Parathyroid adenoma (tissue), 2 donors: Measurements from ENCODE around the gene GSX2.

ENCODE experiments used
- H2AFZ ChIP-seq: fragments of 300-600 bp; sonication (generic); one replicate; pipeline ENCODE4 v1.7.0; 2017; ENCODE audit warnings: antibody characterized with exemption, mild to moderate bottlenecking
- H3K27ac ChIP-seq: fragments of 300-600 bp; sonication (generic); one replicate; pipeline ENCODE4 v1.7.0; 2017
- H3K27me3 ChIP-seq: fragments of 300-600 bp; sonication (generic); one replicate; pipeline ENCODE4 v1.7.0; 2017; ENCODE audit warnings: low read length; ENCODE audit not compliant: control insufficient read depth, insufficient read depth
- H3K36me3 ChIP-seq: fragments of 300-600 bp; sonication (generic); one replicate; pipeline ENCODE4 v1.7.0; 2017; ENCODE audit warnings: low read length; ENCODE audit not compliant: control insufficient read depth, insufficient read depth
- H3K4me1 ChIP-seq: fragments of 300-600 bp; sonication (generic); one replicate; pipeline ENCODE4 v1.7.0; 2017; ENCODE audit warnings: control low read depth
- H3K4me2 ChIP-seq: fragments of 300-600 bp; sonication (generic); one replicate; pipeline ENCODE4 v1.7.0; 2017; ENCODE audit warnings: low read length
- H3K4me3 ChIP-seq: fragments of 300-600 bp; sonication (generic); one replicate; pipeline ENCODE4 v1.7.0; 2017; ENCODE audit warnings: low read depth, low read length
- H3K79me2 ChIP-seq: fragments of 300-600 bp; sonication (generic); one replicate; pipeline ENCODE4 v1.7.0; 2017; ENCODE audit warnings: control low read depth
- H3K9ac ChIP-seq: fragments of 300-600 bp; sonication (generic); one replicate; pipeline ENCODE4 v1.7.0; 2017; ENCODE audit warnings: mild to moderate bottlenecking
- H3K9me3 ChIP-seq: fragments of 300-600 bp; sonication (generic); one replicate; pipeline ENCODE4 v1.7.0; 2017; ENCODE audit warnings: low read length; ENCODE audit not compliant: control insufficient read depth
- TF ChIP-seq, protein P1 (sequence below): fragments of 300-600 bp; sonication (generic); IDR thresholded peaks from one replicate; pipeline ENCODE4 v1.7.0; 2017; ENCODE audit warnings: antibody characterized with exemption, mild to moderate bottlenecking
- donor health status: primary hyperparathyroidism.

GSX2 gene

DNA sequence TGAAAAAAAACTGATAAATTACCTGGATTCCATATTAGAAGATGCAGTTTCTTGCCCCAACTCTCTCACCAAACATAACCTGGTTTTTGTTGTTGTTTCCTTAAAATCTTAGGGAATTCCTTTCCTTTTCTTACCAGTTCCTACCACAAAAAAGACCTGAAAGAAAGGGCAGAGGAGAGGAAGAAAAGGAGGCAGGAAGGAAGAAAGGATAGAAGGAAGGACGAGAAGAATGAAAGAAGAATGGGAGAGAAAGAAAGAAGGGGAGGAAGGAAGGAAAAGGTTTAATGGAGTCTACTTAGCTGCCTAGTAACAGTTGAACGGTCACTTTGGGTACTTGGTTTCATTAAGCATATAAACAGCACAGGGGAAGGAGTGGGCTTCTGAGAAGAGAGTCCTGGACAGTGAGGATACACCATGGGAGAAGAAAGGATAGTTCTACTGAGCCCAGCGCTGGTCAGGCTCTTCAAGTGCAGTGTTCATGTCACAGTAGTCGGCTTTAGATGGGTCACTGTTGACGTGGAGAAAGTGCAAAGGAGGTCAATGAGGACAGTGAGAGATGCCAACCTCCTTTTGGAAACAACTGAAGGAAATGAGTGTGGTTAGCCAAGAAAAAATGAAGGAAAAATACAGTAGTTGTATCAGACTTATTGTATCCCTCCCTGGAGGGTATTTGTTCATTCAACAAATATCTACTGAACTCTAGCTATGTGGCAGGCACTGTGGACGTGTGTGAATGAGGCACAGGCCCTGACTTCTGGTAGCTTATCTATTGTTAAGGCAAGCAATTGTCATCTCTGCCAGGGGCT, 34.5 kb upstream of the GSX2 start:
- peak overlapping the region; percentile 78 for H3K27ac ChIP-seq
- H3K4me1 ChIP-seq = peaks cover 4% of the 10 kb centered on the region
- H3K4me2 ChIP-seq = peak overlapping the region; percentile 68
- peak overlapping the region; percentile 73 for H3K4me3 ChIP-seq
- H3K27me3 ChIP-seq = no peaks in the 10 kb centered on the region
- peak overlapping the region; percentile 89 for H2AFZ ChIP-seq
- TF ChIP-seq, protein P1, sequence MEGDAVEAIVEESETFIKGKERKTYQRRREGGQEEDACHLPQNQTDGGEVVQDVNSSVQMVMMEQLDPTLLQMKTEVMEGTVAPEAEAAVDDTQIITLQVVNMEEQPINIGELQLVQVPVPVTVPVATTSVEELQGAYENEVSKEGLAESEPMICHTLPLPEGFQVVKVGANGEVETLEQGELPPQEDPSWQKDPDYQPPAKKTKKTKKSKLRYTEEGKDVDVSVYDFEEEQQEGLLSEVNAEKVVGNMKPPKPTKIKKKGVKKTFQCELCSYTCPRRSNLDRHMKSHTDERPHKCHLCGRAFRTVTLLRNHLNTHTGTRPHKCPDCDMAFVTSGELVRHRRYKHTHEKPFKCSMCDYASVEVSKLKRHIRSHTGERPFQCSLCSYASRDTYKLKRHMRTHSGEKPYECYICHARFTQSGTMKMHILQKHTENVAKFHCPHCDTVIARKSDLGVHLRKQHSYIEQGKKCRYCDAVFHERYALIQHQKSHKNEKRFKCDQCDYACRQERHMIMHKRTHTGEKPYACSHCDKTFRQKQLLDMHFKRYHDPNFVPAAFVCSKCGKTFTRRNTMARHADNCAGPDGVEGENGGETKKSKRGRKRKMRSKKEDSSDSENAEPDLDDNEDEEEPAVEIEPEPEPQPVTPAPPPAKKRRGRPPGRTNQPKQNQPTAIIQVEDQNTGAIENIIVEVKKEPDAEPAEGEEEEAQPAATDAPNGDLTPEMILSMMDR = no peak
- no peaks in the 10 kb centered on the region for H3K9me3 ChIP-seq
- H3K9ac ChIP-seq = no peak overlapping the region
- H3K36me3 ChIP-seq = no peaks in the 10 kb centered on the region
- H3K79me2 ChIP-seq = peaks cover 13% of the 10 kb centered on the region

DNA sequence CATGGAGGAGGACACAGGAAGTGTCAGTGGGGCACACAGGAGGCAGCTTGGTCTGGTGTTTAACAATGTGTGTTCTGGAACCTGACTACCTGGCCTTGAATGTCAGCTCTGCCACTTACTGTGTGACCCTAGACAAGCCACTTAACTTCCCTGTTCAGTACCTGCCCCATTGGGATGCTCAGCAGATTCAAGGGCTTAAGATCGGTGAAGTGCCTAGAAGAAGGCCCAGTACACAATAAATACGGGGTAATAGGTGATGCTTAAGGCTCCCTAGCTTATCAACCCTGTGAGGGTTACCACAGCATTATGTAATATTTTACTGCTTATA, 33.9 kb upstream of the GSX2 start:
- no peaks in the 10 kb centered on the region for H3K9me3 ChIP-seq
- no peaks in the 10 kb centered on the region for H3K4me1 ChIP-seq
- H3K36me3 ChIP-seq = no peaks in the 10 kb centered on the region
- H3K4me2 ChIP-seq = no peak overlapping the region
- TF ChIP-seq, protein P1 = no peak
- H3K9ac ChIP-seq = no peak overlapping the region
- H3K79me2 ChIP-seq = peaks cover 13% of the 10 kb centered on the region
- H3K4me3 ChIP-seq = no peak overlapping the region
- no peak overlapping the region for H3K27ac ChIP-seq
- peak overlapping the region; percentile 89 for H2AFZ ChIP-seq
- H3K27me3 ChIP-seq = no peaks in the 10 kb centered on the region

DNA sequence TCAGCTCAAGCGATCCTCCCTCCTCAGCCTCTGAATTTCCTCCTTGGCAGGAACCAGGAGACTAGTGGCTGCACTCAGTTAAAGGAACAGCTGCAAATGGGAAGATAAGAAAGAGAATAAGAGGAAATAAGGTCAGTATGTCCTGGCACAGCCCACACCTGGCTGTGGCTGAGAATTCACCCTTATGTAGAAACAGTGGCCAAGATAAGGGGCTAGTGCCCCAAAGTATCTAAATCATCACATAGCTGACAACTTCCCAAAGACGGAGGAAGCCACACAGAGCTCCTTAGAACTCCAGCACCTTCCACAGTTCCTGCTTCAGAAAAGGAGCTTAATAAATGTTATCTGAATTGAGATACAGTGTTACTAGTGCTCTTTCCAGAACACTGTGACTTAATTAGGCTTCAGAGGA, 33.2 kb upstream of the GSX2 start:
- no peaks in the 10 kb centered on the region for H3K9me3 ChIP-seq
- H3K9ac ChIP-seq = no peak overlapping the region
- peak overlapping the region; percentile 57 for H3K27ac ChIP-seq
- H2AFZ ChIP-seq = no peak overlapping the region
- TF ChIP-seq, protein P1 = no peak
- H3K4me3 ChIP-seq = no peak overlapping the region
- peaks cover 13% of the 10 kb centered on the region for H3K79me2 ChIP-seq
- H3K4me1 ChIP-seq = no peaks in the 10 kb centered on the region
- no peak overlapping the region for H3K4me2 ChIP-seq
- H3K27me3 ChIP-seq = no peaks in the 10 kb centered on the region
- no peaks in the 10 kb centered on the region for H3K36me3 ChIP-seq

DNA sequence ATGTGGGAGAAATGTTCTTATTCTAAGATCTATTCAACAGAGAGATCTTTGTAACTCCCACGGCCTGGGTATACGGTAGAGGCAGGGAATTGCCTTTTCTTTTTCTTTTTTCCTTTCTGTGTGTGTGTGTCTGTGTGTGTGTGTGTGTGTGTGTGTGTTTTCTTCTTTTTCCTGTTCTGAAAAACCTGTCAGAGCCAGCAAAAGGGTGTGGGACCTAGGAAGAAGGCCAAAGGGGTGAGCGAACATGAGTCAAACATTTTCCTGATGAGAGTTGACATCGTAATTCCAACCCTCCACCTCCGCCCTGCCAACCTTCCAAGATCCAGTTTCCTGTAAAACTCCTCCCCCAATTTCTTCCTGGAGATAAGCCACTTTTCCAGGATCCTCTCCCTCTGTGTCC, 32.8 kb upstream of the GSX2 start:
- H3K9ac ChIP-seq = no peak overlapping the region
- H3K36me3 ChIP-seq = no peaks in the 10 kb centered on the region
- H3K79me2 ChIP-seq = peaks cover 13% of the 10 kb centered on the region
- H3K27ac ChIP-seq = peak overlapping the region; percentile 57
- no peak overlapping the region for H2AFZ ChIP-seq
- TF ChIP-seq, protein P1 = no peak
- H3K9me3 ChIP-seq = no peaks in the 10 kb centered on the region
- H3K4me3 ChIP-seq = no peak overlapping the region
- no peaks in the 10 kb centered on the region for H3K27me3 ChIP-seq
- no peaks in the 10 kb centered on the region for H3K4me1 ChIP-seq
- H3K4me2 ChIP-seq = no peak overlapping the region

DNA sequence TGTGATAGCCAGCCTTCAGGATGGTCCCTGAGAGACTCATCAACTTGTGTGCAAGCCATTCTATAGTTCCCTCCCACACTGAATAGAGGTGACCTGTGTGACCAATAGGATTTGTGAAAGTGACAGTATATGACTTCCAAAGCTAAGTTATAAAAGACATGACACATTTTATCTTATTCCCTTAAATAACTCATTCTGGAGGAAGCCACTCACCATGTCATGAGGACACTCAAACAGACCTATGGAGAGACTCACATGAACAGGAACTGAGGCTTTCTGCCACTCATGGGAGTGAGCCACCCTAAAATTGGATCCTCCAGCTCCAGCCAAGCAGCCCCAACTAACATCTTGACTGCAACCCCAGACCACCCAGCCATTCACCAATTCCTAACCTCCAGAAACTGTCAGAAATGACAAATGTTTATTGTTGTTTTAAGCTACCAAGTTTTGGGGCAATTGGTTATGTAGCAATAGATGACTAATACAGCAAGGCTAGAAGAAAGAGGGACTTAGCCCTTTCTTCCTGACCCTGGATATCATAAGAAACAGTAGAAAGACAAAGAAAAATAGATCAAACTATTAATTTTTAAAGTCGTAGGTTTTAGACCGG, 26.6 kb upstream of the GSX2 start:
- TF ChIP-seq, protein P1 = no peak
- Histone ChIP-seq H3K27me3 (no peaks in the 10 kb centered on the region), H3K4me2 (no peak overlapping the region), H3K9ac (no peak overlapping the region), H3K79me2 (no peaks in the 10 kb centered on the region), H3K4me3 (no peak overlapping the region), H3K4me1 (no peaks in the 10 kb centered on the region), H2AFZ (no peak overlapping the region), H3K36me3 (no peaks in the 10 kb centered on the region), H3K9me3 (no peaks in the 10 kb centered on the region), H3K27ac (no peak overlapping the region)
